Hematopoietic multipotent progenitor cell treated with erythropoietin and hydrocortisone succinate and interleukin-3 and kit ligand, for 15 days (in vitro differentiated cells): ENCODE measurements around the gene ATP8A2.

Experiments used
- DNase-seq: peaks from one replicate; pipeline ENCODE4 v3.0.0-alpha.2; 2015; ENCODE audit warnings: low spot score

ATP8A2 gene

GRCh38 chr13:26074706-26075105 is 702.9 kb downstream of the ATP8A2 start:
- DNase-seq, result no peak
